Measurements from ENCODE around the gene HCRTR1. TPM values are rescaled to one million over a fixed set of nuclear protein-coding genes. Genes with fewer than 3 reads are reported as not detected.

HCRTR1 gene
- total and polyA plus RNA-seq, 8 donors: not detected

DNA sequence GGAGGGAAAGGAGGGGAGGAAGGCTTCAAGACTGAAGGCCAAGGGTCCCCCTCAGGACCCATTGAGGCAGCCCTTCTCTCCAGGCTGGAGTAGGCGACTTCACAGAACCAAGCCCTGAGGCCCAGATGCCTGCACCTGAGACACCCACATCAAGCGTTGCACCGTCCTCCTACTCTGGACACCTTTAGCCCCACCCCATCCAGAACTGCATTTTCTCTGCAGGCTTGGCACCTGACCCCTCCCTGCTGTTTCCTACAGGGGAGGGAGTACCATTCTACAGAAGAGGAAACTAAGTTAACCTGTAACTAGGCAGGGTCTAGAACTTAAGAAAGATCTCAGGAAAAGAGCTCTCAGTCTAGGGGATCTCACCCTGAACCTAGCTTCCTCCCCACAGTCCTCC, 15.2 kb downstream of the HCRTR1 start:
- WGBS, 5 donors: 91 to 97% (median 92%) methylated on average over 3 of the region's 3 CpGs
- TF ChIP-seq POLR2A (IDR thresholded peaks at IDR 0.05) (no peak), POLR2AphosphoS5 (IDR thresholded peaks at IDR 0.05) (no peak), EP300 (IDR thresholded peaks at IDR 0.05) (no peak)
- TF ChIP-seq, protein P1, sequence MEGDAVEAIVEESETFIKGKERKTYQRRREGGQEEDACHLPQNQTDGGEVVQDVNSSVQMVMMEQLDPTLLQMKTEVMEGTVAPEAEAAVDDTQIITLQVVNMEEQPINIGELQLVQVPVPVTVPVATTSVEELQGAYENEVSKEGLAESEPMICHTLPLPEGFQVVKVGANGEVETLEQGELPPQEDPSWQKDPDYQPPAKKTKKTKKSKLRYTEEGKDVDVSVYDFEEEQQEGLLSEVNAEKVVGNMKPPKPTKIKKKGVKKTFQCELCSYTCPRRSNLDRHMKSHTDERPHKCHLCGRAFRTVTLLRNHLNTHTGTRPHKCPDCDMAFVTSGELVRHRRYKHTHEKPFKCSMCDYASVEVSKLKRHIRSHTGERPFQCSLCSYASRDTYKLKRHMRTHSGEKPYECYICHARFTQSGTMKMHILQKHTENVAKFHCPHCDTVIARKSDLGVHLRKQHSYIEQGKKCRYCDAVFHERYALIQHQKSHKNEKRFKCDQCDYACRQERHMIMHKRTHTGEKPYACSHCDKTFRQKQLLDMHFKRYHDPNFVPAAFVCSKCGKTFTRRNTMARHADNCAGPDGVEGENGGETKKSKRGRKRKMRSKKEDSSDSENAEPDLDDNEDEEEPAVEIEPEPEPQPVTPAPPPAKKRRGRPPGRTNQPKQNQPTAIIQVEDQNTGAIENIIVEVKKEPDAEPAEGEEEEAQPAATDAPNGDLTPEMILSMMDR (IDR thresholded peaks at IDR 0.05): no peak
- Histone ChIP-seq H3K4me1 (peaks cover 22 to 55% (median 38%) of the 10 kb centered on the region in 4 donors), H3K4me3 (no peak overlapping the region), H3K36me3 (peaks cover 50 to 78% (median 77%) of the 10 kb centered on the region in 4 donors), H3K9me3 (no peaks in the 10 kb centered on the region), H3K27ac (peak overlapping the region in 1 of 5 donors; percentile 12), H3K27me3 (no peaks in the 10 kb centered on the region)
- no peak for DNase-seq
- intact Hi-C loops (cut with DNase I; ENCODE audit: low total_unique reads): no loop called here

DNA sequence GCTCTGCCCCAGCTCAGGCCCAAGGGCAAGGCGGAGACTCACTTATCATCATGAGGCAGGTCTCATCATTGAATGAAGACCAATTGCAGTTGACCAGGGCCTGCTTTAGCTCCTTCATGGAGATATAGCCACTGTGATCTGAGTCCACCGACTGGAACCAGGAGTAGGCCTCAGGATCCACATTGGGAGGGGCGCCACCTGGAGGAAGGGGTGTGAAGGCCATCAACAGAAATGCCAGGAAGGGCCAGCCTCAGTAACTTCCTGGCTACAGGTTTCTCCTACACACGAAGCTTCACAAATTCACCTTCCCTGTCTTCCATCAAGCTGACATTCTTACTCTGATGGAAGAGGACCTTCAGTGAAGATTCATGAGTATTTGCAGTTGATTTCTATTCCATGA, 15.6 kb downstream of the HCRTR1 start:
- 60 to 69% (median 64%) methylated on average over 4 of the region's 4 CpGs for WGBS, 5 donors
- TF ChIP-seq, protein P1 (IDR thresholded peaks at IDR 0.05): peak in 4 of 7 experiments; percentile 12 to 44 (median 26)
- no peak for TF ChIP-seq POLR2AphosphoS5 (IDR thresholded peaks at IDR 0.05)
- H3K27me3 ChIP-seq: no peaks in the 10 kb centered on the region
- peaks cover 50 to 74% (median 73%) of the 10 kb centered on the region in 4 donors for H3K36me3 ChIP-seq
- H3K4me3 ChIP-seq: no peak overlapping the region
- no peak overlapping the region for H3K27ac ChIP-seq
- intact Hi-C loops (cut with DNase I; ENCODE audit: low total_unique reads): no loop called here
- H3K4me1 ChIP-seq: peaks cover 17 to 55% (median 39%) of the 10 kb centered on the region in 4 donors
- H3K9me3 ChIP-seq: no peaks in the 10 kb centered on the region
- DNase-seq: peak in 1 of 2 donors; percentile 53

DNA sequence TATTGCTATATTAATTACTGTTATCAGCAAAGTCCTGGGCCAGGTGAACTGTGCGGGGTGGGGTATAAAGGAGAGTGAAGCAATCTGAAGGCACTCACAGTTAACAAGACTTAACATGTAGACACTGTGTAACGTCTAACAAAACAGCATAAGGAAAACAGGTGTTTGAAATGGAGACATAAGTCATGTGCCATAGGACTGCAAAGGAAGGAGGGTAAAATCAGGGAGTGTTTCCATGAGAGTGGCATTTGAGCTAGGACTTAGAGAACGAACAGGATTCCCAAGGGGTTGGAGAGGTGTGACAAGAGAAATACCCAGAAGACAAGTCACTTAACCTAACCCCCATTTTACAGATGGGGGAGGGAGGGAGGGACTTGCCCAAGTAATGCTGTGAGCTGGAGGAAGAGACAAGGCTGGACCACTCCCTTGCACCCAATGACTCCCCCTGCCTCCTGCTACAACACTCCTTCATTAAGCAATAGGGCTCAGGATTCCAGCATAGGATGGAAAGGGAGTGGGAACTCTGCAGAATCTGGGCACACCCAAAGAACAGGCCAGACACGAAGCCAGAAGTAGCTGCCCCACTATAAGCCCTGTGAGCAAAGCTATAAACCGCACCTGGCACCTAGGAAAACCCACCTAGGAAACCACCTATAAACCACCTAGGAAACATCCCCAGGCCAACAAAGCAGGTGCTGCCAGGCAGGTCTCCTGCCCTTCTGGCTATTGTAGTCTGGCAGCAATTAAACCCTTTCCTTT, 20.6 kb downstream of the HCRTR1 start:
- Histone ChIP-seq H3K27me3 (no peaks in the 10 kb centered on the region), H3K27ac (peak overlapping the region in 1 of 5 donors; percentile 2), H3K9me3 (no peaks in the 10 kb centered on the region), H3K36me3 (peaks cover 9 to 24% (median 23%) of the 10 kb centered on the region in 4 donors), H3K4me1 (peaks cover 20 to 85% (median 73%) of the 10 kb centered on the region in 4 donors), H3K4me3 (no peak overlapping the region)
- no peak for DNase-seq
- intact Hi-C loops (cut with DNase I; ENCODE audit: low total_unique reads): no loop called here
- TF ChIP-seq, protein P1 (IDR thresholded peaks at IDR 0.05): no peak
- TF ChIP-seq POLR2A (IDR thresholded peaks at IDR 0.05) (no peak), EP300 (IDR thresholded peaks at IDR 0.05) (no peak), POLR2AphosphoS5 (IDR thresholded peaks at IDR 0.05) (no peak)
- WGBS, 5 donors: 39 to 52% (median 42%) methylated on average over 4 to 5 of the region's 5 CpGs

DNA sequence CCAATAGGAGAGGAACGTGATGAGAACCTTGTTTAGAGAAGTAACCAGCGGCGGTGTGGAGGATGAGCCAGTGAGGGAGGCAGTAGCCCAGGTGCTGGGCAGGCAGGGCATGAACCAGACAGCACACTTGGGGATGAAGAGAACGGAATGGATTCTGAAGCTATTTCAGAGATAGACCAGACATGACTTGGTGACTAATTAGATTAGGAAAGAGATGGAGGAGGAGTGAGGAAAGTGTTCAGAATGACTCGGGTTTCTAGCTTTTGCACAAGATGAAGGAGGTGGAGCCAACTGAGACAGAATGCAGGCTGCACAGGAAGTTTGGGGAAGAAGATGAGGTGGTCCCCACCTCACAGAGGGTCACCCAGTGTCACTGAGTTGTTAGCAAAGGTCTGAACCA, 22.1 kb downstream of the HCRTR1 start:
- H3K27ac ChIP-seq: peak overlapping the region in 1 of 5 donors; percentile 18
- no peak for DNase-seq
- H3K27me3 ChIP-seq: no peaks in the 10 kb centered on the region
- peaks cover 6 to 10% (median 8%) of the 10 kb centered on the region in 4 donors for H3K36me3 ChIP-seq
- 51 to 64% (median 61%) methylated on average over 5 of the region's 5 CpGs for WGBS, 5 donors
- no peaks in the 10 kb centered on the region for H3K9me3 ChIP-seq
- intact Hi-C loops (cut with DNase I; ENCODE audit: low total_unique reads): no loop called here
- no peak for TF ChIP-seq POLR2A (IDR thresholded peaks at IDR 0.05)
- TF ChIP-seq, protein P1 (IDR thresholded peaks at IDR 0.05): no peak
- no peak for TF ChIP-seq POLR2AphosphoS5 (IDR thresholded peaks at IDR 0.05)
- TF ChIP-seq EP300 (IDR thresholded peaks at IDR 0.05): no peak
- peaks cover 29 to 90% (median 81%) of the 10 kb centered on the region in 4 donors for H3K4me1 ChIP-seq
- H3K4me3 ChIP-seq: no peak overlapping the region
